Placental pericyte (primary cell): Measurements from ENCODE around the gene TRIM67. TPM values are rescaled to one million over a fixed set of nuclear protein-coding genes. Genes with fewer than 3 reads are reported as not detected.

Experiments used
- total RNA-seq: library from RNA; depleted of rRNA; stranded (reverse); fragments of >200 nt; gene quantifications from 2 replicates; pipeline ENCODE4 v1.2.3, GENCODE V29; 2012

The TRIM67 gene
- total RNA-seq, result not detected in 2 replicates

DNA sequence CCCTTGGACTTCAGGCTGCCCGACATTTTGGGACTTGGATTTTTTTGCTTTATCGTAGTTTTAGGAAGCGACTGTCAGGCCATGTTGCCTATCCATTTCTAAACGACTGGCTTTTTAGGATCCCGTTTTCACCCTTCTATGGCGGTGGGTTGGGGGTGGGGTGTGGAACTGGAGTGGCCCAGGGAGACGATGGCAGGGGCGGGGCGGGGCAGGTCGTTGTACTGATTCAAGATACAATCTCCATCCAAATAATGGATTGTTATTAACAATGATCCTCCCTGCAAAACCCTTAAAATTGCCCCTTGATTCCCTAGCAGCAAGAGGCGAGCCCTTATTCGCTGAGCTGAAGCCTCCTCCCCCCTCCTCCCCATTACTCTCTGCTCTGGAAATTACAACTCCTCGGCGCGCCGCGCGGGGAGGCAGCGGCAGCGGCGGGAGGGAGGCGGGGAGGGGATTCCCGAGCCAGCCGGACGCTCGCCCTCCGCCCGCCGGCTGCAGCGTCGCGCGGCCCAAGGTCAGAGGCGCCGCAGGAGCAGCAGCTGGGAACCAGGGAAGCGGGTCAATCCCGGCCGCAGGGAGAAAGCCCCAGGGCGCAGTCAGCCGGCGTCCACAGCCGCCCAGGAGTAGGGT, at the start of gene TRIM67:
Gene TRIM67 (plus strand): TSS at position 392 of the 630 bp plus-strand sequence. CDS start 912 bp downstream, outside the sequence.

DNA sequence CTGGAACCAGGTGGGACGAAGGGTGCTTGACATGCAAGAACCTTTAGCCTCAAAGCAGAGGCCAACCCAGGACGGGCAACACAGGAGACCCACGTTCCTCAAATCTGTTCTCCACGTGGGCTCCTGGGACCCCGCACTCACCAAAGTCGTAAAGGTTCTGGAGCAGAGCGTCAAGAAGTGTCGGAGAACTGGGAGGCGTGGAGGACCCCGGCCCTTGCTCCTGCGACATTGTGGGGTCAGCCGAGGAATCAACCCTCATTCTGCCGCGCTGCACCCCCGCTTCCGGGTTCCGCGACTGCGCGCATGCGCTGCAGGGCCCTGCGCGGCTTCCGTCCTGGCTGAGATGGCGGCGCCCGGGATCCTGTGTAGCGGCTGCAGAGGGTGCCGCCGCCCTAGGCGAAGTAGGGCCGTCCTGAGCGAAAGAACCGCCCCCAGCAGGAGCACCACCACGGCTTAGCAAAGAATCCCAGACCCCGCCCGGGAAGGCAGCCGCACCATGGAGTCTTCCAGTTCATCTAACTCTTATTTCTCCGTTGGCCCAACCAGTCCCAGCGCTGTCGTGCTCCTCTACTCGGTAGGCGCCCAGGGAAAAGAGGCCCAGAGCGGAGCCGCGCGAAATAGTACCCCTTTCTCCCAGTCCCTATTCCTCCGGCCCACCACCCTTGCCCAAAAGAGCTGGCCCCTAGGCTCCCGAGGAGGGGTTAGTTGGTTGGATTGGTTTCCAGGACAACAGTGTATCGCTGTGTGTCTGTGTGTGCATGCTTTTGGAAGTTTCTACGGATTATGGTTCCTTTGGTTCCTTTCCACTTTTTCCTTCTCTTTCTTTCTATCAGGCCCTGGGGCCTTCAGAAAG, 79.3 kb downstream of the TRIM67 start, which contains the start of gene GNPAT:
Gene GNPAT (plus strand): TSS at position 330 of the 853 bp plus-strand sequence. CDS start 167 bp downstream, at position 497.

Other genes with a start within 250 kb of the TRIM67 start
- gene TTC13, start 183.2 kb upstream of the TRIM67 start, total RNA-seq, result 9.0 and 15.9 TPM in 2 replicates
- gene ARV1, start 183.0 kb upstream of the TRIM67 start, total RNA-seq, result 12.7 and 13.3 TPM in 2 replicates
- 8.3 and 10.7 TPM in 2 replicates for gene FAM89A, start 121.8 kb upstream of the TRIM67 start, total RNA-seq
- 27.8 and 55.7 TPM in 2 replicates for gene GNPAT, start 79.2 kb downstream of the TRIM67 start, total RNA-seq
- gene EXOC8, start 175.8 kb downstream of the TRIM67 start, total RNA-seq, result 17.1 and 25.6 TPM in 2 replicates
- gene SPRTN, start 176.2 kb downstream of the TRIM67 start, total RNA-seq, result 14.4 and 23.3 TPM in 2 replicates